HEK293 (cell line): Measurements from ENCODE around the gene RIPK3.

Experiments
- BCL11B ChIP-seq: fragments of 450-650 bp; formaldehyde crosslinking; IDR thresholded peaks from 2 replicates; pipeline ENCODE4 v1.5.1; 2016; ENCODE audit warnings: low read depth, missing biosample characterization, missing genetic modification characterization
- CTCF ChIP-seq: fragments of 450-650 bp; formaldehyde crosslinking; IDR thresholded peaks from 2 replicates; pipeline ENCODE4 v1.5.1; 2016; ENCODE audit warnings: missing biosample characterization, missing genetic modification characterization
- HIC1 ChIP-seq: fragments of 450-650 bp; formaldehyde crosslinking; IDR thresholded peaks from 2 replicates; pipeline ENCODE4 v1.5.1; 2016; ENCODE audit warnings: missing biosample characterization, missing genetic modification characterization
- HOXD13 ChIP-seq: sonication (generic); formaldehyde crosslinking; IDR thresholded peaks from 2 replicates; pipeline ENCODE4 v1.8.0; 2022; ENCODE audit warnings: missing genetic modification reagents, borderline replicate concordance
- REST ChIP-seq: fragments of 450-650 bp; formaldehyde crosslinking; IDR thresholded peaks from 2 replicates; pipeline ENCODE4 v1.5.1; 2016; ENCODE audit warnings: missing biosample characterization, missing genetic modification characterization
- ZBTB7A ChIP-seq: fragments of 450-650 bp; formaldehyde crosslinking; IDR thresholded peaks from 2 replicates; pipeline ENCODE4 v1.5.1; 2016; ENCODE audit warnings: low read depth, missing biosample characterization, missing genetic modification characterization
- ZNF114 ChIP-seq: fragments of 450-650 bp; formaldehyde crosslinking; IDR thresholded peaks from 2 replicates; pipeline ENCODE4 v1.5.0; 2017; ENCODE audit warnings: missing biosample characterization, missing genetic modification characterization
- ZNF302 ChIP-seq: fragments of 450-650 bp; formaldehyde crosslinking; IDR thresholded peaks from 2 replicates; pipeline ENCODE4 v1.5.1; 2016; ENCODE audit warnings: missing biosample characterization, missing genetic modification characterization, low read depth
- ZNF362 ChIP-seq: fragments of 450-650 bp; formaldehyde crosslinking; IDR thresholded peaks from 2 replicates; pipeline ENCODE4 v1.5.1; 2016; ENCODE audit warnings: missing biosample characterization, missing genetic modification characterization
- ZNF366 ChIP-seq: fragments of 450-650 bp; formaldehyde crosslinking; conservative IDR thresholded peaks from 2 replicates; pipeline ENCODE4 v1.5.1; 2016; ENCODE audit warnings: missing biosample characterization, missing genetic modification characterization
- TF ChIP-seq, protein P1 (sequence below): fragments of 450-650 bp; formaldehyde crosslinking; IDR thresholded peaks from 2 replicates; pipeline ENCODE4 v1.5.1; 2016; ENCODE audit warnings: missing biosample characterization, missing genetic modification characterization, low read depth
- TF ChIP-seq, protein P2 (sequence below): fragments of 450-650 bp; formaldehyde crosslinking; IDR thresholded peaks from 2 replicates; pipeline ENCODE4 v1.5.1; 2016; ENCODE audit warnings: missing biosample characterization, missing genetic modification characterization

GRCh38 chr14:24316597-24316950 lies 23.2 kb downstream of the RIPK3 start:
- TF ChIP-seq CTCF (tag by site-specific recombination) (no peak), ZBTB7A (tag by site-specific recombination) (no peak), ZNF366 (no peak), ZNF302 (tag by site-specific recombination) (no peak), ZNF114 (tag by site-specific recombination) (no peak), HOXD13 (CRISPR knock-in tag) (no peak), REST (tag by site-specific recombination) (no peak), HIC1 (tag by site-specific recombination) (no peak), BCL11B (no peak), ZNF362 (tag by site-specific recombination) (no peak)
- TF ChIP-seq, protein P1, sequence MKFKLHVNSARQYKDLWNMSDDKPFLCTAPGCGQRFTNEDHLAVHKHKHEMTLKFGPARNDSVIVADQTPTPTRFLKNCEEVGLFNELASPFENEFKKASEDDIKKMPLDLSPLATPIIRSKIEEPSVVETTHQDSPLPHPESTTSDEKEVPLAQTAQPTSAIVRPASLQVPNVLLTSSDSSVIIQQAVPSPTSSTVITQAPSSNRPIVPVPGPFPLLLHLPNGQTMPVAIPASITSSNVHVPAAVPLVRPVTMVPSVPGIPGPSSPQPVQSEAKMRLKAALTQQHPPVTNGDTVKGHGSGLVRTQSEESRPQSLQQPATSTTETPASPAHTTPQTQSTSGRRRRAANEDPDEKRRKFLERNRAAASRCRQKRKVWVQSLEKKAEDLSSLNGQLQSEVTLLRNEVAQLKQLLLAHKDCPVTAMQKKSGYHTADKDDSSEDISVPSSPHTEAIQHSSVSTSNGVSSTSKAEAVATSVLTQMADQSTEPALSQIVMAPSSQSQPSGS (tag by site-specific recombination), result no peak
- TF ChIP-seq, protein P2, sequence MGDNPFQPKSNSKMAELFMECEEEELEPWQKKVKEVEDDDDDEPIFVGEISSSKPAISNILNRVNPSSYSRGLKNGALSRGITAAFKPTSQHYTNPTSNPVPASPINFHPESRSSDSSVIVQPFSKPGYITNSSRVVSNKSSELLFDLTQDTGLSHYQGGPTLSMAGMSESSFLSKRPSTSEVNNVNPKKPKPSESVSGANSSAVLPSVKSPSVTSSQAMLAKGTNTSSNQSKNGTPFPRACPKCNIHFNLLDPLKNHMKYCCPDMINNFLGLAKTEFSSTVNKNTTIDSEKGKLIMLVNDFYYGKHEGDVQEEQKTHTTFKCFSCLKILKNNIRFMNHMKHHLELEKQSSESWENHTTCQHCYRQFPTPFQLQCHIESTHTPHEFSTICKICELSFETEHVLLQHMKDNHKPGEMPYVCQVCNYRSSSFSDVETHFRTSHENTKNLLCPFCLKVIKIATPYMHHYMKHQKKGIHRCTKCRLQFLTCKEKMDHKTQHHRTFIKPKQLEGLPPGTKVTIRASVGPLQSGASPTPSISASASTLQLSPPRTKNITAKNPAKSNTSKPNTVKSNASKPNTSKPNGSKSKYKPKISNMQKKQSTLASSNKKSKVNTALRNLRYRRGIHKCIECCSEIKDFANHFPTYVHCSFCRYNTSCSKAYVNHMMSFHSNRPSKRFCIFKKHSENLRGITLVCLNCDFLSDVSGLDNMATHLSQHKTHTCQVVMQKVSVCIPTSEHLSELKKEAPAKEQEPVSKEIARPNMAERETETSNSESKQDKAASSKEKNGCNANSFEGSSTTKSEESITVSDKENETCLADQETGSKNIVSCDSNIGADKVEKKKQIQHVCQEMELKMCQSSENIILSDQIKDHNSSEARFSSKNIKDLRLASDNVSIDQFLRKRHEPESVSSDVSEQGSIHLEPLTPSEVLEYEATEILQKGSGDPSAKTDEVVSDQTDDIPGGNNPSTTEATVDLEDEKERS, result no peak
